Ovary (tissue), 9 donors: Measurements from ENCODE around the gene CABLES1. TPM values are rescaled to one million over a fixed set of nuclear protein-coding genes. Genes with fewer than 3 reads are reported as not detected.

Experiments used
- DNase-seq, 5 donors: peaks; one replicate each; pipeline ENCODE4 v3.0.0-alpha.2; 2019 to 2020
- H3K27ac ChIP-seq, 2 donors: fragments of 200-600 bp; one replicate each; pipeline versions ENCODE4 v1.5.1 to v1.8.0; 2019 to 2022
- H3K27me3 ChIP-seq: fragments of 200-600 bp; one replicate; pipeline ENCODE4 v1.8.0; 2022
- H3K36me3 ChIP-seq: fragments of 200-600 bp; sonication (generic); one replicate; pipeline ENCODE4 v1.5.1; 2019
- H3K4me1 ChIP-seq: one replicate; pipeline ENCODE4 v1.8.1; 2013; ENCODE audit warnings: mild to moderate bottlenecking, moderate library complexity; ENCODE audit not compliant: insufficient read depth
- H3K4me3 ChIP-seq: fragments of 200-600 bp; sonication (generic); one replicate; pipeline ENCODE4 v1.5.1; 2017
- H3K9me3 ChIP-seq, 2 donors: fragments of 200-600 bp in 1 of 2; sonication (generic) in 1 of 2; one replicate each; pipeline versions ENCODE4 v1.5.1 to v1.8.1; 2013 to 2019; ENCODE audit warnings: mild to moderate bottlenecking in 1 of 2, moderate library complexity in 1 of 2
- CTCF ChIP-seq, 3 donors: fragments of 450-650 bp in 2 of 3; fragments of 200-600 bp in 1 of 3; IDR thresholded peaks; one replicate each; pipeline versions ENCODE4 v1.5.1 to v1.8.0; 2016 to 2022; ENCODE audit warnings: antibody characterized with exemption in 3 of 3, mild to moderate bottlenecking in 1 of 3
- EP300 ChIP-seq: sonication (generic); formaldehyde crosslinking; IDR thresholded peaks from one replicate; pipeline ENCODE4 v1.6.1; 2017; ENCODE audit warnings: antibody characterized with exemption
- POLR2A ChIP-seq: fragments of 450-650 bp; IDR thresholded peaks from one replicate; pipeline ENCODE4 v1.6.1; 2017; ENCODE audit warnings: antibody characterized with exemption, mild to moderate bottlenecking, moderate library complexity
- WGBS, 3 donors: extraction: QIAGEN DNeasy Blood & Tissue Kit in 1 of 3; methylation state at CpG; one replicate each; pipeline versions ENCODE4 v1.1.5 to v1.1.7; 2013 to 2017; 5-methylcytosine and 5-hydroxymethylcytosine counted together
- intact Hi-C, 4 donors: fragments of 100-400 bp; cut with DNase I; formaldehyde crosslinking; loops; one replicate each; pipeline versions ENCODE4 v1.11.0 to v1.15.1; 2022 to 2023
- polyA plus RNA-seq, 2 donors: library from polyadenylated mRNA; stranded (reverse); fragments of 200-250 nt in 1 of 2; fragments of 350-450 nt in 1 of 2; fragmentation: Illumina TruSeq in 1 of 2; extraction: RNeasy Lipid Tissue Mini Kit (QIAGEN cat#74804) in 1 of 2; gene quantifications; one replicate each; pipeline ENCODE4 v1.2.3, GENCODE V29; 2013 to 2014
- total RNA-seq, 7 donors: library from RNA; depleted of rRNA in 2 of 7; stranded (reverse); fragments of >200 nt in 2 of 7; fragmentation: NEBNext Ultra II Directional in 3 of 7; extraction: Animal tissue kit (Norgen Biotek cat#: 25700) in 3 of 7; gene quantifications; one replicate each; pipeline versions ENCODE4 v1.1.0 to v1.2.4, GENCODE V29; 2016 to 2023
- donor health status: DM: no; HTN: no; CAD: no; lungs with moderate emphysema.
- donor health status: DM: no; HTN: no; CAD: no.
- donor health status: Bipolar disorder and iron deficiency.
- donor health status: DM: yes; HTN: yes; CAD: no.
- donor health status: DM: no; HTN: no; CAD: no.
- donor health status: DM: yes; HTN: yes; CAD: no.

The CABLES1 gene
- total and polyA plus RNA-seq, 9 donors, result 2.6 to 8.9 (median 5.3) TPM

- no peak for DNase-seq
- intact Hi-C loops, result loop anchor here in 1 of 4 donors (10.0 kb wide), 1 partner anchor 107 kb away; no protein-coding TSS in a partner anchor
Measured at GRCh38 chr18:23247896-23248295, 112.6 kb downstream of the CABLES1 start.

GRCh38 chr18:23248826-23249225 is 113.5 kb downstream of the CABLES1 start:
- intact Hi-C loops, result loop anchor here in 1 of 4 donors (10.0 kb wide), 1 partner anchor 106 kb away; no protein-coding TSS in a partner anchor
- DNase-seq, result no peak
- Histone ChIP-seq H3K4me3 (no peak overlapping the region), H3K27ac (no peak overlapping the region), H3K9me3 (no peaks in the 10 kb centered on the region), H3K27me3 (no peaks in the 10 kb centered on the region), H3K4me1 (no peaks in the 10 kb centered on the region), H3K36me3 (no peaks in the 10 kb centered on the region)
- WGBS, 3 donors, result 92 to 97% (median 95%) methylated on average over 2 of the region's 2 CpGs
- no peak for TF ChIP-seq EP300
- TF ChIP-seq POLR2A, result no peak
- no peak for TF ChIP-seq CTCF (IDR thresholded peaks at IDR 0.05)

More at GRCh38 chr18:23247896-23248295, 112.6 kb downstream of the CABLES1 start:
- H3K27ac ChIP-seq, result no peak overlapping the region
- H3K9me3 ChIP-seq, result no peaks in the 10 kb centered on the region
- no peaks in the 10 kb centered on the region for H3K4me1 ChIP-seq
- WGBS, 3 donors, result 95 to 99% (median 97%) methylated on average over 14 of the region's 14 CpGs
- H3K4me3 ChIP-seq, result no peak overlapping the region
- H3K27me3 ChIP-seq, result no peaks in the 10 kb centered on the region
- no peaks in the 10 kb centered on the region for H3K36me3 ChIP-seq
- TF ChIP-seq CTCF (IDR thresholded peaks at IDR 0.05) (no peak), POLR2A (no peak), EP300 (no peak)

- Histone ChIP-seq H3K9me3 (no peaks in the 10 kb centered on the region), H3K27me3 (no peaks in the 10 kb centered on the region), H3K36me3 (no peaks in the 10 kb centered on the region), H3K27ac (no peak overlapping the region), H3K4me1 (no peaks in the 10 kb centered on the region), H3K4me3 (no peak overlapping the region)
- WGBS, 3 donors, result 92 to 94% (median 92%) methylated on average over 7 of the region's 7 CpGs
- TF ChIP-seq CTCF (IDR thresholded peaks at IDR 0.05), result no peak
- TF ChIP-seq POLR2A, result no peak
- no peak for TF ChIP-seq EP300
- intact Hi-C loops, result loop anchor here in 1 of 4 donors (10.0 kb wide), 1 partner anchor 105 kb away; no protein-coding TSS in a partner anchor
- DNase-seq, result no peak
Measured at GRCh38 chr18:23249348-23249747, 114.1 kb downstream of the CABLES1 start.

DNA sequence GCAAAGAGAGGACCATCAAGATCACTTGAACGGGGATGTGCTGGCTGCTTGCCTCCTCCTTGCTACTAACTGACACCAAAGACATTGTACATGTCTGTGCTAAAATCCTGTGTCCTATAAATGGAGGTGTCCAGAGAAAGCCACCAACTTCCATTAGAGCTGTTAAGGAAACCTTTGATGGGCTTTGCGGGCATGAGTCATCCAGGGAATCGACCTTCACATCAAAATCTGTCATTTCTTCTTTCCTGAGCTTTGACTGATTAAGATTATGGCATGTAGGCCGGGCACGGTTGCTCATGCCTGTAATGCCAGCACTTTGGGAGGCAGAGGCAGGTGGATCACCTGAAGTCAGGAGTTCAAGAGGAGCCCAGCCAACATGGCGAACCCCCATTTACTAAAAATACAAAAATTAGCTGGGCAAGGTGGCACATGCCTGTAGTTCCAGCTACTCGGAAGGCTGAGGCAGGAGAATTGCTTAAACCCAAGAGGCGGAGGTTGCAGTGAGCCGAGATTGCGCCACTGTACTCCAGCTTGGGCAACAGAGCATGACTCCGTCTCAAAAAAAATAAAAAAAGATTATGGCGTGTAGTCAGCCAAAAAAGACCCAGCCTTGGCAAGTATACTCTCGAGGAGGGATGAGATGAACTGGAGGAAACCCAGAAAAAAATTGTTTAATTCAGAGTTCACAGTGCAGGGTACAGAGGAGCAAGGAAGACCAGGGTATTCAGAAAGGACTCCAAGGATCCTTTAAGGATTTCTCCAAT is 115.8 kb downstream of the CABLES1 start:
- 71 to 82% (median 72%) methylated on average over 13 of the region's 13 CpGs for WGBS, 3 donors
- DNase-seq, result peak in 1 of 5 donors; percentile 51
- Histone ChIP-seq H3K9me3 (no peaks in the 10 kb centered on the region), H3K4me3 (no peak overlapping the region), H3K27ac (no peak overlapping the region), H3K36me3 (no peaks in the 10 kb centered on the region), H3K27me3 (no peaks in the 10 kb centered on the region), H3K4me1 (no peaks in the 10 kb centered on the region)
- intact Hi-C loops, result no loop called here
- no peak for TF ChIP-seq CTCF (IDR thresholded peaks at IDR 0.05)
- no peak for TF ChIP-seq EP300
- no peak for TF ChIP-seq POLR2A
